ENCODE data around the gene ARFRP1. TPM values are rescaled to one million over a fixed set of nuclear protein-coding genes. Genes with fewer than 3 reads are reported as not detected.
A peak's percentile ranks its signal among the peaks of the same experiment; 100 is the strongest.
"Not testable (repeated sequence)": the region's sequence is repeated elsewhere in the genome, so short reads cannot be mapped to it uniquely, and the experiment has no call there.

Gene ARFRP1
- total RNA-seq, 1 experiment from 2014 or later = 69.7 TPM

DNA sequence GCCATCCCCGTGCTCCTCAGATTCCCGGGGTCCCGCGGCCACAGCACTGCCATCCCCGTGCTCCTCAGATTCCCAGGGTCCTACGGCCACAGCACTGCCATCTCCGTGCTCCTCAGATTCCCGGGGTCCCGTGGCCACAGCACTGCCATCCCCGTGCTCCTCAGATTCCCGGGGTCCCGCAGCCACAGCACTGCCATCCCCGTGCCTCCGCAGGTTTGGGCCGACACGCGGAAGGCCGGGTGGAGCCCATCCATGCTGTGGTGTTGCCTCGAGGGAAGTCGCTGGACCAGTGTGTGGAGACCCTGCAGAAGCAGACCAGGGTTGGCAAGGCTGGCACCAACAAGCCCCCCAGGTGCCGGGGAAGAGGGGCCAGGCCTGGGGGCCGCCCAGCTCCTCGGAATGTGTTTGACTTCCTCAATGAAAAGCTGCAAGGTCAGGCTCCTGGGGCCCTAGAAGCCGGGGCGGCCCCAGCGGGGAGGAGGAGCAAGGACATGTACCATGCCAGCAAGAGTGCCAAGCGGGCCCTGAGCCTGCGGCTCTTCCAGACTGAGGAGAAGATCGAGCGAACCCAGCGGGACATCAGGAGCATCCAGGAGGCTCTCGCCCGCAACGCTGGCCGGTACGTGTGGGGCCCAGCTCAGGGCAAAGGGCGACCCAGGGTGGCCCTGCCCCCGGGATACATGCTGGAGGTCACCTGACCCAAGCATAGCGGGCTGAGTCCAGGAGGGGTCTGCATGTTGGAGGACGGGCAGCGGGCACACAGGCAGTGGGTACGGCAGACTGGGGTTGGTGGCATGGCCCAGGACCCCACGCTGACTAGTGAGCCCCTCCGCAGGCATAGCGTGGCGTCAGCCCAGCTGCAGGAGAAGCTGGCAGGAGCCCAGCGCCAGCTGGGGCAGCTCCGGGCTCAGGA lies 27.4 kb upstream of the ARFRP1 start:
- DNase-seq (ENCODE audit: low read depth) = no peak
- in situ Hi-C loops (cut with HindIII; ENCODE audit: low pct_unique_long_range_greater_than_20kb, low sequenced_read_pairs) = no loop called here

DNA sequence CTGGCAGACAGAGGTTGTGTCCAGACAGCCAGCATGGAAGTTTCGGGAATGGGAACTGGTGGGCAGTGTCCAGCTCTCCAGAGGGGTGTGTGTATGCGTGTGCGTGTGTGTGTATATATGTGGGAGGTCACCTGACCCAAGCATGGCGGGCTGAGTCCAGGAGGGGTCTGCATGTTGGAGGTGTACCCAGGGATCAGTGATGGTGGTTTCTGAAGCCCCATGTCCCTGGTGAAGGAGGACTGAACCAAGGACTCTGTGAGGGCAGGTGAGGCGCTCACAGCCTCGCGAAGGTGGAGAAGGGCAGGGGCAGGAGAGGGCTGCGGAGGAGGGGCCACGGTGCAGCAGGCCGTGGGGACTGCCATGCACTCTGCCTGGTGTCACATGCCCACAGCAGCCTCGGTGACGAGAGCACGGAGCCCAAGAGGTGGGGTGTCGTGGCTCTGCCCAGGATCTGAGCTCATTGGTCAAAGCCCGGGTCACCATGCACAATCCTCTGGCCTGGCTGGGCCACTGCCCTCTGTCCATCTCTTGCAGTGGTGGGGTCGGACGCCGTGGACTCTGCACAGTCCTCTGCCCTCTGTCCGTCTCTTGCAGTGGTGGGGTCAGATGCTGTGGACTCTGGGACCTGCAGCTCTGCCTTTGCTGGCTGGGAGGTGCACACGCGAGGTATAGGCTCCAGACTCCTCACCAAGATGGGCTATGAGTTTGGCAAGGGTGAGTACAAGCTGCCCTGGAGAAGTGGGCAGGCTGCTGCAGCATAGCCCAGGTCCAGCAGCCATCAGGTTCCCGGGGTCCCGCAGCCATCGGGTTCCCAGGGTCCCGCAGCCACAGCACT lies 26.6 kb upstream of the ARFRP1 start:
- in situ Hi-C loops (cut with HindIII; ENCODE audit: low pct_unique_long_range_greater_than_20kb, low sequenced_read_pairs) = no loop called here
- no peak for DNase-seq (ENCODE audit: low read depth)

DNA sequence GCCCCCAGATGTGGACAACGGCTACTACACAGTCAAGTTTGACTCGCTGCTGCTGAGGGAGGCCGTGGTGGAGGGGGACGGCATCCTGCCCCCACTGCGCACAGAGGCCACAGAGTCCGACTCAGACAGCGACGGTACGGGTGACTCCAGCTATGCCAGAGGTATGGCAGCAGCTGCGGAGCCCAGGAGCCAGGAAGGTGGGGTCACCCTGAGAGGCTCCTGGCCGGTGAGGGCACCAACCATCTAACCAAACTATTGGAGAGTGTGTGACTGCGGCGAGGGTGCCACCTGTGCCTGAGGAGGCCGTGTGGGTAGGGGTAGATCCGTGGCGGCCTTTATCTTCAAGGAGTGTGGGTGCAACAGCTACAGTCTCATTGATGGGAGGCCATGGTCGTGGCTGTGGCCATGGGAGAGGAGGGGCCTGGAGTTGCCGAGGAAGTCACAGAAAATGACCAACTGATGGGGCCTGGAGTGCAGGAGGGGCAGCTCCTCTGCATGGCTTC lies 25.9 kb upstream of the ARFRP1 start:
- DNase-seq (ENCODE audit: low read depth) = no peak
- in situ Hi-C loops (cut with HindIII; ENCODE audit: low pct_unique_long_range_greater_than_20kb, low sequenced_read_pairs) = no loop called here

DNA sequence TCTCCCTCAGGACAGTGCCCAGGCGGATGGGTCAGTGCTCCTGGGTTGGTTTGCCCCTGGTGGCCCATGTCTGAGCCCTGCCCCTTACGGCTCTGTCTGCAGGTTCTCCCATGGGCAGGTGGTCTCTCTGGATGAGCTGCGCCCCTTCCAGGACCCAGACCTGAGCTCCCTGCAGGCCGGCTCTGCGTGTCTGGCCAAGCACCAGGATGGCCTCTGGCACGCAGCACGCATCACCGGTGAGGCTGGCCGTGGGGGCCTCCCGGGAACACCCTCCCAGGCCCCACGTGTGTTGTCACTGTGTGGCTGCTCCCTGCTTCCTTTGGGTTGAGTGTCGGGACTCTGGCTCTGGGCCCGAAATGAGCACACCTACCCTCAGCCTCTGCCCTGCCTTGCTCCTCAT lies 25.3 kb upstream of the ARFRP1 start:
- in situ Hi-C loops (cut with HindIII; ENCODE audit: low pct_unique_long_range_greater_than_20kb, low sequenced_read_pairs) = no loop called here
- no peak for DNase-seq (ENCODE audit: low read depth)

DNA sequence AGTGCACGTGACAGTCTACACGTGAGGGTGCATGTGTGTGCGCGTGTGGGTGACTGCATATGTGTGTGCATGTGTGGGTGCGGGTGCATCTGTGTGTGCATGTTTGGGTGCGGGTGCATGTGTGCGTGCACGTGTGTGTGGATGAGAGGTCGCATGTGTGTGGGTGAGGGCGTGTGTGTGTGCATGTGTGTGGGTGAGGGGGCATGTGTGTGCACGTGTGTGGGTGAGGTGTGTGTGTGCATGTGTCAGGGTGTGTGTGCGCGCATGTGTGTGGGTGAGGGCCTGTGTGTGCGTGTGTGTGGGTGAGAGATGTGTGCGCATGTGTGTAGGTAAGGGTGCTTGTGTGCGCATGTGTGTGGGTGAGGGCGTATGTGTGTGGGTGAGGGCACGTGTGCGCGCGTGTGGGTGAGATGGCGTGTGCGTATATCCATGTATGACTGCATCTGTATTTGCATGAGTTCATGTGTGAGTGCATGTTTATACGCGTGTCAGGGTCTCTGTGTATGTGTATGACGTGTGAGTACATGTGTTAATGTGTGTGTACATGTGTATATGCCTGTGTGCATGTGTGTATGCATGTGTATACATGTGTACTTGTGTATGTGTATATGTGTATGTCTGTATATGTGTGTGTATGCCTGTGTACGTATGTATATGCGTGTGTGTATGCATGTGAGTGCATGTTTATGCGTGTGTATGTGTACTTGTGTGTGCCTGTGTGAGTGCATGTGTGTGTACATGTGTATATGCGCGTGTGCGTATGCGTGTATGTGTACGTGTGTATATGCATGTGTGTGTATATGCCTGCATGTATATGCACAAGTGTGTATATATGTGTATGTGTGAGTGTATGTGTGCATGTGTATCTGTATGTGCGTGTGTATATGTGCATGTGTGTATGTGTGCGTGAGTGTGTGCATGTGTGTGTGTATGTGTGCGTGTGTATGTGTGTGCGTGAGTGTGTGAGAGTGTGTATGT lies 24.6 kb upstream of the ARFRP1 start:
- in situ Hi-C loops (cut with HindIII; ENCODE audit: low pct_unique_long_range_greater_than_20kb, low sequenced_read_pairs) = no loop called here
- no peak for DNase-seq (ENCODE audit: low read depth)

DNA sequence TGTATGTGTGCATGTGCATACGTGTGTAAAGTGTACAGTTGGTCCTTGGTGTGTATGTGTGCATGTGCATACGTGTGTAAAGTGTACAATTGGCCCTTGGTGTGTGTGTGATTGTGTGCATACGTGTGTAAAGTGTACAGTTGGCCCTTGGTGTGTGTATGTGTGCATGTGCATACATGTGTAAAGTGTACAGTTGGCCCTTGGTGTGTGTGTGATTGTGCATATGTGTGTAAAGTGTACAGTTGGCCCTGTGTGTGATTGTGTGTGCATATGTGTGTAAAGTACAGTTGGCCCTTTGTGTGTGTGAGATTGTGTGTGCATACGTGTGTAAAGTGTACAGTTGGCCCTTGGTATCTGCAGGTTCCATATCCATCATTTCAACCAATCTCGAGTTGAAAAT lies 23.6 kb upstream of the ARFRP1 start:
- in situ Hi-C loops (cut with HindIII; ENCODE audit: low pct_unique_long_range_greater_than_20kb, low sequenced_read_pairs) = no loop called here
- no peak for DNase-seq (ENCODE audit: low read depth)

DNA sequence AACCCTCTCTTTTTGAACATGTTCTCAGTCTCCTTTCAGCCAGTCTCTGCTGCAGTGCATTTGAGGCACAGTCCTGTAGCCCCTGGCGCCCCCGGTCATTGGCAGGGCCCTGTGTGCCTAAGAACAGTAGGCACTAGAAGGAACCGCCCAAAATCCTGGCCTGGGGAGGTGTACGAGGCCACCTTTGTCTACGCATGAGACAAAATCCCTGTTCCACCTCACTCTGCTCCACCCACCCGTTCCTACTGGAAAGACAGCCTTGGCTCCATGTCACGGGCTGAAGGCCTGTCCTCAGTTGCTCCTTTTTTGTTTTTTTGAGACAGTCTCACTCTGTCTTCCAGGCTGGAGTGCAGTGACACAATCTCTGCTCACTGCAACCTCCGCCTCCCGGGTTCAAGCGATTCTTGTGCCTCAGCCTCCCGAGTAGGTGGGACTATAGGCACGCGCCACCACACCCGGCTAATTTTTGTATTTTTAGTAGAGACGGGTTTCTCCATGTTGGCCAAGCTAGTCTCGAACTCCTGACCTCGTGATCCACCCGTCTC lies 22.5 kb upstream of the ARFRP1 start:
- not testable (repeated sequence) for DNase-seq (ENCODE audit: low read depth)

DNA sequence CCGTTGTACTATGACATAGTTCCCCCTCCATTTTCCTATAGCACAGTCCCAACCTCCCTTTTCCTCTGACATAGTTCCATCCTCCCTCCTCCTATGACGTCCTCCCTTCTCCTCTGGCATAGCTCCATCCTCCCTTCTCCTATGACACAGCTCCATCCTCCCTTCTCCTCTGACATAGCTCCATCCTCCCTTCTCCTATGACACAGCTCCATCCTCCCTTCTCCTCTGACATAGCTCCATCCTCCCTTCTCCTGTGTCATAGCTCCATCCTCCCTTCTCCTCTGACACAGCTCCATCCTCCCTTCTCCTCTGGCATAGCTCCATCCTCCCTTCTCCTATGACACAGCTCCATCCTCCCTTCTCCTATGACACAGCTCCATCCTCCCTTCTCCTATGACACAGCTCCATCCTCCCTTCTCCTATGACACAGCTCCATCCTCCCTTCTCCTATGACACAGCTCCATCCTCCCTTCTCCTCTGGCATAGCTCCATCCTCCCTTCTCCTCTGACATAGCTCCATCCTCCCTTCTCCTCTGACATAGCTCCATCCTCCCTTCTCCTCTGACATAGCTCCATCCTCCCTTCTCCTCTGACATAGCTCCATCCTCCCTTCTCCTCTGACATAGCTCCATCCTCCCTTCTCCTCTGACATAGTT lies 15.3 kb upstream of the ARFRP1 start:
- in situ Hi-C loops (cut with HindIII; ENCODE audit: low pct_unique_long_range_greater_than_20kb, low sequenced_read_pairs); DNase-seq (ENCODE audit: low read depth): not testable (repeated sequence)

More for the DNA sequence above, 22.5 kb upstream of the ARFRP1 start:
- in situ Hi-C loops (cut with HindIII; ENCODE audit: low pct_unique_long_range_greater_than_20kb, low sequenced_read_pairs) = not testable (repeated sequence)

DNA sequence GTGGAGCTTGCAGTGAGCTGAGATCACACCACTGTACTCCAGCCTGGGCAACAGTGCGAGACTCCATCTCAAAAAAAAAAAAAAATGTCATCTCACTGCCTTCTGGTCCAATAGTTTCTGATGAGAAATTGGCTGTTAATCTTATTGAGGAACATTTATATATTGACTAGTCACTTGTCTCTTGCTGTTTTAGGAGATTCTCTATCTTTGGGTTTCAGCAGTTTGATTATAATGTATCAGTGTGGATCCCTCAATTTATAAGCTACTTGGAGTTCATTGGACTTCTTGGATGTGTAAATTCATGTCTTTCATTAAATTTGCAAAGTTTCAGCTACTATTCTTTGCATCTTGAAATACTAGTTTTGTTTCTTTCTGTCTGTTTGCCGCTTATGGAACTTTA lies 11.2 kb upstream of the ARFRP1 start:
- DNase-seq (ENCODE audit: low read depth) = no peak
- in situ Hi-C loops (cut with HindIII; ENCODE audit: low pct_unique_long_range_greater_than_20kb, low sequenced_read_pairs) = no loop called here

DNA sequence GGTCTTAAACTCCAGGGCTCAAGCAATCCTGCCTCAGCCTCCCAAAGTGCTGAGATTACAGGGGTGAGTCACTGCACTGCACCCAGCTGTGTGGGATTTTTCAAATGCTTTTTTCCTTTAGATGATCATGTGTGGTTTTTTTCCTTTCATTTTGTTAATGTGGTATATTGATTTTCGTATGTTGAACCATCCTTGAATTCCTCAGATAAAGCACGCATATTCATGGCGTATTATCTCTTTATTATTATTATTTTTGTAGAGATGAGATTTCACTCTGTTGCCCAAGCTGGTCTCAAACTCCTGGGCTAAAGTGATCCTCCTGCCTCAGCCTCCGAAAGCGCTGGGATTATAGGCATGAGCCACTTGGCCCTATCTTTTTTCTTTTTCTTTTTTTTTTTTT lies 7.1 kb upstream of the ARFRP1 start:
- in situ Hi-C loops (cut with HindIII; ENCODE audit: low pct_unique_long_range_greater_than_20kb, low sequenced_read_pairs) = no loop called here
- no peak for DNase-seq (ENCODE audit: low read depth)

DNA sequence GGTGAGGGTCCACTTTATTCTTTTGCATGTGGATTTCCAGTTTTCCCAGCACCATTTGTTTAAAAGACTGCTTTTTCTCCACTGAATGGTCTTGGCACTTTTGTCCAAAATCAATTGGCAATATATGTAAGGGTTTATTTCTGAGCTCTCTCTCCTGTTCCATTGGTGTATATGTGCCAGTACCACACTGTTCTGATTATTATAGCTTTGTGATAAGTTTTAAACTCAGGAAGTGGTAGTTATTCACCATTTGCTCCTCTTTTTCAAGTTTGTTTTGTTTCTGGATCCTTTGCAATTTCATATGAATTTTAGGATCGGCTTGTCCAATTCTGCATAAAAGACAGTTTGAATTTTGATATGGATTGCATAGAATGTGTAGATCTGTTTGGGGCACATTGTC lies 4.4 kb upstream of the ARFRP1 start:
- in situ Hi-C loops (cut with HindIII; ENCODE audit: low pct_unique_long_range_greater_than_20kb, low sequenced_read_pairs) = no loop called here

DNA sequence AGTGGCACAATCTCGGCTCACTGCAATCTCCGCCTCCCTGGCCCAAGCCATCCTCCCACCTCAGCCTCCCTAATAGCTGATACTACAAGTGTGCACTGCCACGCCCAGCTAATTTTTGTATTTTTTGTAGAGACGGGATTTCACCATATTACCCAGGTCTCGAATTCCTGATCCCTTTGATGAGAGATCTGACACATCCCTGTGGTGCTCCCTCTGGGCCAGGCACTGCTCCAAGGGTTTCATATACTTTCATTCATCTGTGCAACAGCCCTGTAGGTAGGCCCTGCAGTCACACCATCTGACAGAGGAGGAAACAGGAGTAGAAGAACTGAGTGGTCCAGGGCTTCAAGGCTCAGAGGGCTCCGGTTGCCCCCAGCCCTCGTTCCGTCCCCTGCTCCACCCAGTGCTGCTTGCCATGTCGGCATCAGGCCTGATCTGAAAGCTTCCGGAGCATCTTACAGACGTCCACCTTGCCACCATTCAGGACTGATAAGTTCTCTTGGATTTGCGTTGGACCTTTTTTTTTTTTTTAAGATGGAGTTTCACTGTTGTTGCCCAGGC lies 3.4 kb upstream of the ARFRP1 start:
- in situ Hi-C loops (cut with HindIII; ENCODE audit: low pct_unique_long_range_greater_than_20kb, low sequenced_read_pairs) = no loop called here
- DNase-seq (ENCODE audit: low read depth) = no peak

More for the DNA sequence above, 4.4 kb upstream of the ARFRP1 start:
- DNase-seq (ENCODE audit: low read depth) = no peak

DNA sequence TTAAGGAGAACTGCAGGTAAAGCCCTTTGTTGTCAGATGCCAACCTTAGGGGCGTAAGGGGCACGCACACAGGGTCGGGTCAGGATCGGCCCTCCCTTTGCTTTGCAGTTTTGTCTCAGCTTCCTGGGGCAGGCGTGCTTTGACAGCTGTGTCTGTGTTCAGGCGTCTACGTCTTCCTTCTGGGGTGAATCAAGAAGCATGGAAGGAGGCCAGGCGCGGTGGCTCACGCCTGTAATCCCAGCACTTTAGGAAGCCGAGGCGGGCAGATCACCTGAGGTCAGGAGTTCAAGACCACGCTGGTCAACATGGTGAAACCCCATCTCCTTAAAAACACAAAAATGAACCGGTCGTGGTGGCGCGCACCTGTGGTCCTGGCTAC lies 1.4 kb upstream of the ARFRP1 start:
- no peak for DNase-seq (ENCODE audit: low read depth)
- in situ Hi-C loops (cut with HindIII; ENCODE audit: low pct_unique_long_range_greater_than_20kb, low sequenced_read_pairs) = no loop called here

DNA sequence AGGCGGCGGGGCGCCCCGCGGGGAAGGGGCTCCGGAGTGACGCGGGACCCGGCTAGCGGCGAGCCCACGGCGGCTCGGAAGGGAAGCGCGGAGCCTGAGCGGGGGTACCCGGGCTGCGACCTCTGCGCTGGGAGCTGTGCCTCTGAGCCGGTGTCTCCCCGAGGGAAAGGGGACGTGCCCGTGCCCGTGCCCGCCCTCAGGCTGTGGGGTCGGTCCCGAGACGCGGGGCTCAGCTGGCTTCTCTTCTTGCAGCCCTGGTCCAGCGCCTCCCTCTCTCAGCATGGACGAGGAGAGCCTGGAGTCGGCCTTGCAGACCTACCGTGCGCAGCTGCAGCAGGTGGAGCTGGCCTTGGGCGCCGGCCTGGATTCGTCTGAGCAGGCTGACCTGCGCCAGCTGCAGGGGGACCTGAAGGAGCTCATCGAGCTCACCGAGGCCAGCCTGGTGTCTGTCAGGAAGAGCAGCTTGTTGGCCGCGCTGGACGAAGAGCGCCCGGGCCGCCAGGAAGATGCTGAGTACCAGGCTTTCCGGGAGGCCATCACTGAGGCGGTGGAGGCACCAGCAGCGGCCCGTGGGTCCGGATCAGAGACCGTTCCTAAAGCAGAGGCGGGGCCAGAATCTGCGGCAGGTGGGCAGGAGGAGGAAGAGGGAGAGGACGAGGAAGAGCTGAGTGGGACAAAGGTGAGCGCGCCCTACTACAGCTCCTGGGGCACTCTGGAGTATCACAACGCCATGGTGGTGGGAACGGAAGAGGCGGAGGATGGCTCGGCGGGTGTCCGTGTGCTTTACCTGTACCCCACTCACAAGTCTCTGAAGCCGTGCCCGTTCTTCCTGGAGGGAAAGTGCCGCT lies 749 bp upstream of the ARFRP1 start:
- in situ Hi-C loops (cut with HindIII; ENCODE audit: low pct_unique_long_range_greater_than_20kb, low sequenced_read_pairs) = no loop called here

DNA sequence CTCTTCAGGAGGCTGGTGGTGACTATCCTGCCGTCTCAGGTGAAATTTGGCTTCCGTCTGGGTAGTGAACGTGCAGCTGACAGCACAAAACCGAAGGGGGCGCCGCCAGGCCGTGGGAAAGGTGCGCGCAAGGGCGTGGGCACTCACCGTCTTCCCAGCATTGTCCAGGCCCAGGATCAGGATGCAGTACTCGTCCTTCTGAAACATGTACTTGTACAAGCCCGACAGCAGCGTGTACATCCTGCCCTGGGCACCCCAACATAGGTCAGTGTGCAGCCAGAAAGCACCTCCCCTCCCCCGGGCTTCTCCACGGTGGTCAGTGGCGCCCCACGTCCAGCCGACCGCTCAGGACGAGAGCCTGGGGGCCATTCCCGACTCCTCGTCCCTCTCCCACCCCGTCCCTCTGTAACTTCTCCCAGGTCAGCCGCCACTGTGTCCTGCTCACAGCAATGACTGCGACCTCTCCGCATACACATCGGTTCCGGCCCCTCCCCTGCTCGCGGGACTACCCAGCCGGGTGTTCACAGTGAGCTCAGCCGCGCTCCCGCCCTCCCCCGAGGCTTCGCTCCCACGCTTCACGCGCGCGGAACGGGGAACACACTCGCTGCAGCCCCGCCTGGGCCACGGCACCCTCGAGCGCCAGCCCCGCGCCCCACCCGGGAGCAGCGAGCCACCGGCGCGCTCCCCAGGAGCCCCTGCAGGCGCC lies 771 bp downstream of the ARFRP1 start:
- in situ Hi-C loops (cut with HindIII; ENCODE audit: low pct_unique_long_range_greater_than_20kb, low sequenced_read_pairs) = no loop called here
- DNase-seq (ENCODE audit: low read depth) = peak; percentile 55

More for the DNA sequence above, 749 bp upstream of the ARFRP1 start:
- no peak for DNase-seq (ENCODE audit: low read depth)
